K562 (cell line): Measurements from ENCODE around the gene CELF4. TPM values are rescaled to one million over a fixed set of nuclear protein-coding genes. Genes with fewer than 3 reads are reported as not detected.
A peak's percentile ranks its signal among the peaks of the same experiment; 100 is the strongest.

Experiments used
- ATAC-seq: fragments of 200-7000 bp; cut with Tn5 transposase; 3 replicates; pipeline ENCODE4 v1.9.1; 2020; ENCODE audit warnings: moderate library complexity
- BruUV-seq: library from RNA; stranded (reverse); fragments of 400-500 nt; replicated peaks from 2 replicates; lab custom pipeline; 2021; lab: Mats Ljungman, UMichigan
- CTCF ChIA-PET: fragments of 300-600 bp; formaldehyde crosslinking; extraction: SDS; loops from one replicate; lab custom pipeline; 2021; ENCODE audit warnings: low intra/inter-chr PET ratio; lab: Yijun Ruan, JAX
- POLR2A ChIA-PET: fragments of 300-600, 350-650 bp; sonication (Branson Sonifier 250); formaldehyde crosslinking; extraction: SDS; loops from one replicate; lab custom pipeline; 2021; ENCODE audit warnings: antibody characterized with exemption, inconsistent platforms; lab: Yijun Ruan, JAX
- DNase-seq, 4 experiments: peaks; one replicate each; pipeline versions ENCODE4 v3.0.0 to v3.0.0-alpha.2; 2011 to 2018; ENCODE audit warnings: low spot score in 3 of 4, mixed read lengths in 3 of 4; ENCODE audit errors: extremely low read depth in 1 of 4
- FAIRE-seq: peaks from 2 replicates; lab custom pipeline; 2011; peaks lifted over from hg19 to GRCh38; lab: Jason Lieb, UNC
- H2AFZ ChIP-seq: 2 replicates; pipeline ENCODE4 v1.6.0; 2011; ENCODE audit warnings: low read depth, low read length, control low read depth, inconsistent platforms
- H3K27ac ChIP-seq: fragments of 200-600 bp; 3 replicates; pipeline ENCODE4 v1.8.0; 2011; ENCODE audit warnings: low read depth, mild to moderate bottlenecking, control low read depth, inconsistent platforms, low read length, moderate library complexity, mixed read lengths; ENCODE audit errors: extremely low read depth
- H3K27me3 ChIP-seq, 2 experiments: fragments of 300-600 bp in 1 of 2; 2 replicates in 1 of 2; 3 replicates in 1 of 2; pipeline versions ENCODE4 v1.6.0 to v1.8.0; 2011; ENCODE audit warnings: inconsistent platforms in 2 of 2, low read length in 2 of 2, mild to moderate bottlenecking in 1 of 2, mixed read lengths in 1 of 2, moderate library complexity in 1 of 2; ENCODE audit not compliant: control insufficient read depth in 2 of 2, insufficient read depth in 2 of 2
- H3K36me3 ChIP-seq: fragments of 300-600 bp; 3 replicates; pipeline ENCODE4 v1.8.0; 2011; ENCODE audit warnings: mild to moderate bottlenecking, low read length, inconsistent platforms; ENCODE audit not compliant: control insufficient read depth, insufficient read depth
- H3K4me1 ChIP-seq, 2 experiments: fragments of 200-600 bp in 1 of 2; replicated peaks in 1 of 2; 2 replicates in 1 of 2; 3 replicates in 1 of 2; pipeline versions ENCODE4 v1.5.1 to v1.8.0; 2011; ENCODE audit warnings: inconsistent platforms in 2 of 2, low read length in 2 of 2, mild to moderate bottlenecking in 1 of 2, mixed read lengths in 1 of 2, moderate library complexity in 1 of 2; ENCODE audit not compliant: control insufficient read depth in 2 of 2, insufficient read depth in 2 of 2
- H3K4me2 ChIP-seq: 2 replicates; pipeline ENCODE4 v1.6.1; 2011; ENCODE audit warnings: low read length, control low read depth, inconsistent platforms, mixed read lengths; ENCODE audit not compliant: insufficient read depth
- H3K4me3 ChIP-seq: fragments of 200-600 bp; sonication (generic), shearing (Covaris generic); 2 replicates; pipeline ENCODE4 v1.5.1; 2016; ENCODE audit warnings: control low read depth, inconsistent platforms
- H3K79me2 ChIP-seq: fragments of 200-600 bp; 3 replicates; pipeline ENCODE4 v1.8.0; 2011; ENCODE audit warnings: low read length, inconsistent platforms; ENCODE audit not compliant: control insufficient read depth, insufficient read depth
- H3K9ac ChIP-seq, 2 experiments: 2 replicates each; pipeline versions ENCODE4 v1.6.0 to v1.6.1; 2011; ENCODE audit warnings: low read depth in 2 of 2, low read length in 2 of 2, control low read depth in 1 of 2, inconsistent platforms in 1 of 2, mild to moderate bottlenecking in 1 of 2, mixed read lengths in 1 of 2; ENCODE audit not compliant: insufficient read depth in 1 of 2
- H3K9me1 ChIP-seq: one replicate; pipeline ENCODE4 v1.6.0; 2011; ENCODE audit warnings: inconsistent platforms, mild to moderate bottlenecking, low read length, moderate library complexity; ENCODE audit not compliant: control insufficient read depth, insufficient read depth
- H3K9me3 ChIP-seq: replicated peaks from 2 replicates; pipeline ENCODE4 v1.5.1; 2011; ENCODE audit warnings: low read depth, low read length, inconsistent platforms; ENCODE audit not compliant: control insufficient read depth, insufficient read depth
- H4K20me1 ChIP-seq: replicated peaks from 2 replicates; pipeline ENCODE4 v1.6.1; 2011; ENCODE audit warnings: low read length, inconsistent platforms, mixed read lengths; ENCODE audit not compliant: control insufficient read depth, insufficient read depth
- BCOR ChIP-seq: fragments of 450-650 bp; IDR thresholded peaks from 2 replicates; pipeline ENCODE4 v1.6.1; 2016
- DACH1 ChIP-seq: fragments of 450-650 bp; IDR thresholded peaks from 2 replicates; pipeline ENCODE4 v1.6.1; 2018; ENCODE audit not compliant: partially characterized antibody
- DDX20 ChIP-seq: fragments of 450-650 bp; IDR thresholded peaks from 2 replicates; pipeline ENCODE4 v1.6.1; 2016; ENCODE audit warnings: missing genetic modification characterization, low read depth, mild to moderate bottlenecking, missing compliant biosample characterization, moderate library complexity
- FOXM1 ChIP-seq, 2 experiments: fragments of 450-650 bp in 1 of 2; sonication (generic) in 1 of 2; formaldehyde crosslinking in 1 of 2; IDR thresholded peaks; 2 replicates each; pipeline versions ENCODE4 v1.6.1 to v1.9.0; 2017 to 2022; ENCODE audit warnings: low read depth in 2 of 2, mild to moderate bottlenecking in 2 of 2, missing genetic modification reagents in 1 of 2, moderate library complexity in 1 of 2
- GATA2 ChIP-seq: sonication (generic); formaldehyde crosslinking; IDR thresholded peaks from 2 replicates; pipeline ENCODE4 v1.4.0; 2020; ENCODE audit warnings: mild to moderate bottlenecking, missing genetic modification reagents
- HDGF ChIP-seq: fragments of 450-650 bp; IDR thresholded peaks from 2 replicates; pipeline ENCODE4 v1.6.1; 2016
- PBX2 ChIP-seq, 2 experiments: IDR thresholded peaks in 1 of 2; conservative IDR thresholded peaks in 1 of 2; 2 replicates each; pipeline ENCODE4 v1.6.1; 2016; ENCODE audit warnings: low read depth in 2 of 2, mild to moderate bottlenecking in 1 of 2, missing compliant biosample characterization in 1 of 2, missing genetic modification characterization in 1 of 2, moderate library complexity in 1 of 2
- ZNF311 ChIP-seq: fragments of 250-450 bp; sonication (Bioruptor Pico); IDR thresholded peaks from 2 replicates; pipeline ENCODE4 v1.4.0; 2020; ENCODE audit warnings: mild to moderate bottlenecking, moderate library complexity
- ZNF639 ChIP-seq, 2 experiments: fragments of 200-800 bp in 1 of 2; sonication (Bioruptor generic) in 1 of 2; sonication (generic) in 1 of 2; formaldehyde crosslinking in 1 of 2; IDR thresholded peaks in 1 of 2; conservative IDR thresholded peaks in 1 of 2; 2 replicates each; pipeline versions ENCODE4 v1.5.0 to v1.6.1; 2016 to 2020; ENCODE audit warnings: missing compliant biosample characterization in 1 of 2, missing genetic modification characterization in 1 of 2, missing genetic modification reagents in 1 of 2
- WGBS: fragments of 100-300 bp; shearing (Covaris generic); methylation state at CpG from one replicate; pipeline ENCODE4 v1.1.6; 2016; ENCODE audit warnings: low coverage, mixed read lengths; ENCODE audit not compliant: insufficient coverage; ENCODE audit errors: missing lambda C conversion rate; 5-methylcytosine and 5-hydroxymethylcytosine counted together
- in situ Hi-C: fragments of 300-500 bp; cut with MboI; formaldehyde crosslinking; loops from 4 replicates; pipeline ENCODE4 v1.15.0; 2018; ENCODE audit warnings: inconsistent platforms, mixed read lengths
- intact Hi-C: fragments of 100-400 bp; cut with micrococcal nuclease; formaldehyde crosslinking; loops from 2 replicates; pipeline ENCODE4 v1.14.2; 2022
- polyA plus RNA-seq, 8 experiments: library from polyadenylated mRNA; depleted of rRNA in 4 of 8; stranded (reverse) in 5 of 8; unstranded in 3 of 8; fragments of >200 nt; fragmentation: Nextera tagmentation in 2 of 8; fragmentation: Illumina TruSeq in 1 of 8; extraction: Ambion mirVana in 2 of 8; extraction: Trizol in 1 of 8; gene quantifications; 2 replicates each; pipeline versions ENCODE4 v1.2.1 to v1.2.3, GENCODE V29; 2011 to 2014; ENCODE audit warnings: inconsistent platforms in 1 of 8, missing spikeins in 1 of 8
- total RNA-seq, 7 experiments: library from RNA; depleted of rRNA in 6 of 7; stranded (reverse); fragments of >200 nt in 6 of 7; fragmentation: Illumina TruSeq in 2 of 7; extraction: Trizol in 2 of 7; gene quantifications; 2 replicates each; pipeline versions ENCODE4 v1.2.1 to v1.2.3, GENCODE V29; 2011 to 2021; ENCODE audit warnings: low replicate concordance in 1 of 7
- TF ChIP-seq, protein P1 (sequence below): fragments of 250-450 bp; sonication (Bioruptor Pico); IDR thresholded peaks from 2 replicates; pipeline ENCODE4 v1.8.0; 2022; ENCODE audit warnings: moderate library complexity, mild to moderate bottlenecking, inconsistent platforms
- TF ChIP-seq, protein P2 (sequence below): fragments of 450-650 bp; formaldehyde crosslinking; conservative IDR thresholded peaks from 2 replicates; pipeline ENCODE4 v1.4.0; 2022; ENCODE audit warnings: mild to moderate bottlenecking, missing genetic modification characterization

CELF4 gene
- total and polyA plus RNA-seq, 9 of the 15 experiments (the other 6 are each of a cell fraction or from before 2014, with no cell fraction given) = 0.04 to 0.24 (median 0.07) TPM; not detected in 3

- no peaks in the 10 kb centered on the region for H4K20me1 ChIP-seq
- ATAC-seq (no peak), FAIRE-seq (no peak), DNase-seq (peak in 1 of 4 experiments; percentile 17)
- intact Hi-C loops (no loop called here), in situ Hi-C loops (no loop called here)
- no peaks in the 10 kb centered on the region for H3K79me2 ChIP-seq
- H3K4me1 ChIP-seq = peaks cover 0 to 5% of the 10 kb centered on the region in 2 experiments; a peak in 1 of 5 replicates
- no peak overlapping the region for H2AFZ ChIP-seq
- CTCF ChIA-PET = no interaction called here
- peaks cover 4 to 21% of the 10 kb centered on the region in 2 experiments; a peak in 2 of 5 replicates for H3K27me3 ChIP-seq
- no peaks in the 10 kb centered on the region for H3K9me1 ChIP-seq
- TF ChIP-seq, protein P1, sequence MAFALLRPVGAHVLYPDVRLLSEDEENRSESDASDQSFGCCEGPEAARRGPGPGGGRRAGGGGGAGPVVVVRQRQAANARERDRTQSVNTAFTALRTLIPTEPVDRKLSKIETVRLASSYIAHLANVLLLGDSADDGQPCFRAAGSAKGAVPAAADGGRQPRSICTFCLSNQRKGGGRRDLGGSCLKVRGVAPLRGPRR = no peak
- TF ChIP-seq DACH1 (no peak), ZNF639 (CRISPR knock-in tag; conservative IDR thresholded peaks at IDR 0.05 in 1 of 2, IDR thresholded peaks at IDR 0.05 in 1 of 2) (no peak), PBX2 (CRISPR knock-in tag; IDR thresholded peaks at IDR 0.05; ENCODE audit: low read depth) (no peak), PBX2 (tag; conservative IDR thresholded peaks at IDR 0.05; ENCODE audit: low read depth) (no peak), FOXM1 (IDR thresholded peaks at IDR 0.05; ENCODE audit: low read depth) (no peak), FOXM1 (CRISPR knock-in tag; IDR thresholded peaks at IDR 0.05; ENCODE audit: low read depth) (no peak), GATA2 (CRISPR knock-in tag) (no peak), HDGF (no peak), ZNF311 (CRISPR knock-in tag) (no peak), BCOR (no peak), DDX20 (tag) (no peak)
- TF ChIP-seq, protein P2, sequence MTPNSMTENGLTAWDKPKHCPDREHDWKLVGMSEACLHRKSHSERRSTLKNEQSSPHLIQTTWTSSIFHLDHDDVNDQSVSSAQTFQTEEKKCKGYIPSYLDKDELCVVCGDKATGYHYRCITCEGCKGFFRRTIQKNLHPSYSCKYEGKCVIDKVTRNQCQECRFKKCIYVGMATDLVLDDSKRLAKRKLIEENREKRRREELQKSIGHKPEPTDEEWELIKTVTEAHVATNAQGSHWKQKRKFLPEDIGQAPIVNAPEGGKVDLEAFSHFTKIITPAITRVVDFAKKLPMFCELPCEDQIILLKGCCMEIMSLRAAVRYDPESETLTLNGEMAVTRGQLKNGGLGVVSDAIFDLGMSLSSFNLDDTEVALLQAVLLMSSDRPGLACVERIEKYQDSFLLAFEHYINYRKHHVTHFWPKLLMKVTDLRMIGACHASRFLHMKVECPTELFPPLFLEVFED (CRISPR knock-in tag) = no peak
- TF ChIP-seq, all 486 proteins: peak for 0
- POLR2A ChIA-PET = no interaction called here
- BruUV-seq = no TSS peak
- H3K9me3 ChIP-seq = no peaks in the 10 kb centered on the region
- no peak overlapping the region for H3K4me2 ChIP-seq
- WGBS = 19% methylated on average over 21 of the region's 49 CpGs
- H3K4me3 ChIP-seq = no peak overlapping the region
- no peak overlapping the region for H3K9ac ChIP-seq
- H3K27ac ChIP-seq = no peak overlapping the region
- H3K36me3 ChIP-seq = no peaks in the 10 kb centered on the region
Observed at GRCh38 chr18:37565977-37566478, 430 bp upstream of the CELF4 start.
